CD14-positive monocyte (primary cell): ENCODE results near the gene MALL. TPM values are rescaled to one million over a fixed set of nuclear protein-coding genes. Genes with fewer than 3 reads are reported as not detected.
"Not testable (repeated sequence)": the region's sequence is repeated elsewhere in the genome, so short reads cannot be mapped to it uniquely, and the experiment has no call there.

Experiments
- DNase-seq, 3 donors: peaks; one replicate each; pipeline ENCODE4 v3.0.0-alpha.2; 2011 to 2022
- H2AFZ ChIP-seq: 2 replicates; pipeline ENCODE4 v1.6.0; 2012; ENCODE audit warnings: mild to moderate bottlenecking, low read depth, low read length, inconsistent platforms; ENCODE audit not compliant: insufficient read depth, poor library complexity, severe bottlenecking
- H3K27ac ChIP-seq, 2 donors: 1 replicate in 1 of 2; 2 replicates in 1 of 2; pipeline ENCODE4 v1.5.1; 2012 to 2013; ENCODE audit warnings: low read length in 2 of 2, control low read depth in 1 of 2, inconsistent platforms in 1 of 2, low read depth in 1 of 2, mild to moderate bottlenecking in 1 of 2
- H3K27me3 ChIP-seq, 2 donors: one replicate each; pipeline versions ENCODE4 v1.6.0 to v1.6.1; 2011 to 2013; ENCODE audit warnings: low read length in 2 of 2; ENCODE audit not compliant: control insufficient read depth in 2 of 2, insufficient read depth in 2 of 2
- H3K36me3 ChIP-seq, 2 donors: replicated peaks in 1 of 2; 1 replicate in 1 of 2; 2 replicates in 1 of 2; pipeline versions ENCODE4 v1.5.1 to v1.6.1; 2012 to 2013; ENCODE audit warnings: low read length in 2 of 2, control low read depth in 1 of 2, inconsistent platforms in 1 of 2, mild to moderate bottlenecking in 1 of 2; ENCODE audit not compliant: insufficient read depth in 2 of 2, control insufficient read depth in 1 of 2
- H3K4me1 ChIP-seq, 2 donors: 1 replicate in 1 of 2; 2 replicates in 1 of 2; pipeline versions ENCODE4 v1.5.1 to v1.6.1; 2012 to 2013; ENCODE audit warnings: low read length in 2 of 2, control low read depth in 1 of 2, inconsistent platforms in 1 of 2, mild to moderate bottlenecking in 1 of 2, moderate library complexity in 1 of 2; ENCODE audit not compliant: insufficient read depth in 2 of 2, control insufficient read depth in 1 of 2
- H3K4me2 ChIP-seq: replicated peaks from 2 replicates; pipeline ENCODE3; 2012; ENCODE audit warnings: low read length, moderate library complexity, mild to moderate bottlenecking; ENCODE audit not compliant: poor library complexity, severe bottlenecking; ENCODE audit errors: extremely low read depth
- H3K4me3 ChIP-seq, 3 experiments: fragments of 200-600 bp in 1 of 3; sonication (generic) in 1 of 3; replicated peaks in 1 of 3; 1 replicate in 2 of 3; 2 replicates in 1 of 3; pipeline ENCODE4 v1.5.1; 2011 to 2013; ENCODE audit warnings: low read length in 3 of 3, mild to moderate bottlenecking in 3 of 3, control low read depth in 2 of 3, low read depth in 2 of 3, inconsistent platforms in 1 of 3, moderate library complexity in 1 of 3
- H3K79me2 ChIP-seq: 2 replicates; pipeline ENCODE4 v1.6.0; 2012; ENCODE audit warnings: mild to moderate bottlenecking, control low read depth, inconsistent platforms, low read length, moderate library complexity; ENCODE audit not compliant: insufficient read depth
- H3K9ac ChIP-seq: 2 replicates; pipeline ENCODE4 v1.6.0; 2017; ENCODE audit warnings: low read length, mild to moderate bottlenecking; ENCODE audit not compliant: insufficient read depth, poor library complexity, severe bottlenecking
- H3K9me3 ChIP-seq, 2 donors: replicated peaks in 1 of 2; 1 replicate in 1 of 2; 2 replicates in 1 of 2; pipeline versions ENCODE4 v1.5.1 to v1.6.1; 2012 to 2013; ENCODE audit warnings: low read length in 2 of 2, control low read depth in 1 of 2; ENCODE audit not compliant: control insufficient read depth in 1 of 2, insufficient read depth in 1 of 2
- H4K20me1 ChIP-seq: 2 replicates; pipeline ENCODE4 v1.6.0; 2012; ENCODE audit warnings: mild to moderate bottlenecking, low read length, control low read depth, moderate library complexity; ENCODE audit not compliant: insufficient read depth
- H3K27ac Mint-ChIP-seq, 7 donors: one replicate each; pipeline ENCODE4 v1.8.0; 2020; ENCODE audit warnings: mild to moderate bottlenecking in 7 of 7, mixed read lengths in 7 of 7, moderate library complexity in 6 of 7, inconsistent platforms in 2 of 7
- H3K27me3 Mint-ChIP-seq, 3 donors: one replicate each; pipeline ENCODE4 v1.8.0; 2021 to 2022; ENCODE audit warnings: low read depth in 3 of 3, mild to moderate bottlenecking in 3 of 3, mixed read lengths in 3 of 3, moderate library complexity in 3 of 3, inconsistent platforms in 1 of 3
- H3K36me3 Mint-ChIP-seq, 2 donors: one replicate each; pipeline ENCODE4 v1.8.0; 2020; ENCODE audit warnings: mixed read lengths in 2 of 2, inconsistent platforms in 1 of 2, mild to moderate bottlenecking in 1 of 2
- H3K4me1 Mint-ChIP-seq: one replicate; pipeline ENCODE4 v1.8.0; 2020; ENCODE audit warnings: mild to moderate bottlenecking, mixed read lengths
- H3K4me3 Mint-ChIP-seq, 2 donors: one replicate each; pipeline ENCODE4 v1.8.0; 2020; ENCODE audit warnings: mild to moderate bottlenecking in 2 of 2, mixed read lengths in 2 of 2, moderate library complexity in 1 of 2
- H3K9me3 Mint-ChIP-seq, 7 donors: one replicate each; pipeline ENCODE4 v1.8.0; 2020 to 2022; ENCODE audit warnings: mixed read lengths in 7 of 7, mild to moderate bottlenecking in 6 of 7, moderate library complexity in 6 of 7, inconsistent platforms in 2 of 7
- CTCF ChIP-seq: fragments of 200-600 bp; IDR thresholded peaks from one replicate; pipeline ENCODE4 v1.8.0; 2022; ENCODE audit warnings: antibody characterized with exemption, mild to moderate bottlenecking
- WGBS: methylation state at CpG from one replicate; pipeline ENCODE4 v1.1.5; 2013; ENCODE audit warnings: missing lambda C conversion rate; ENCODE audit not compliant: insufficient coverage; 5-methylcytosine and 5-hydroxymethylcytosine counted together
- intact Hi-C, 2 donors: fragments of 100-400 bp; cut with micrococcal nuclease; formaldehyde crosslinking; loops; one replicate each; pipeline versions ENCODE4 v1.15.0 to v1.15.1; 2023
- polyA plus RNA-seq, 3 donors: library from polyadenylated mRNA; depleted of rRNA in 1 of 3; unstranded in 2 of 3; stranded (reverse) in 1 of 3; fragments of 300-500 nt in 2 of 3; fragments of >200 nt in 1 of 3; fragmentation: Illumina TruSeq in 2 of 3; gene quantifications; 1 replicate in 2 of 3; 2 replicates in 1 of 3; pipeline ENCODE4 v1.2.3, GENCODE V29; 2012 to 2021

The MALL gene
- polyA plus RNA-seq, 3 donors: 0.12 TPM; not detected in 2

GRCh38 chr2:110101901-110102803 is 13.5 kb downstream of the MALL start:
- Mint-ChIP-seq H3K9me3 (peaks cover 0 to 6% (median 0%) of the 10 kb centered on the region in 7 donors), H3K4me1 (peaks cover 16% of the 10 kb centered on the region), H3K36me3 (no peaks in the 10 kb centered on the region), H3K27ac (peak overlapping the region in 4 of 7 donors; percentile 10 to 66 (median 56)), H3K4me3 (no peak overlapping the region), H3K27me3 (peaks cover 7 to 20% (median 7%) of the 10 kb centered on the region in 3 donors)
- 80% methylated on average over 7 of the region's 9 CpGs for WGBS
- Histone ChIP-seq H3K27ac (no peak overlapping the region), H3K4me1 (peaks cover 11 to 22% of the 10 kb centered on the region in 2 donors), H3K27me3 (peaks cover 0 to 9% of the 10 kb centered on the region in 2 donors), H3K9me3 (no peaks in the 10 kb centered on the region), H3K79me2 (no peaks in the 10 kb centered on the region), H3K9ac (no peak overlapping the region), H3K4me2 (peak overlapping the region; percentile 66), H3K4me3 (no peak overlapping the region), H3K36me3 (no peaks in the 10 kb centered on the region), H4K20me1 (no peaks in the 10 kb centered on the region), H2AFZ (no peak overlapping the region)
- intact Hi-C loops: no loop called here
- TF ChIP-seq CTCF: no peak
- DNase-seq: peak in 2 of 3 donors; percentile 10 to 53

DNA sequence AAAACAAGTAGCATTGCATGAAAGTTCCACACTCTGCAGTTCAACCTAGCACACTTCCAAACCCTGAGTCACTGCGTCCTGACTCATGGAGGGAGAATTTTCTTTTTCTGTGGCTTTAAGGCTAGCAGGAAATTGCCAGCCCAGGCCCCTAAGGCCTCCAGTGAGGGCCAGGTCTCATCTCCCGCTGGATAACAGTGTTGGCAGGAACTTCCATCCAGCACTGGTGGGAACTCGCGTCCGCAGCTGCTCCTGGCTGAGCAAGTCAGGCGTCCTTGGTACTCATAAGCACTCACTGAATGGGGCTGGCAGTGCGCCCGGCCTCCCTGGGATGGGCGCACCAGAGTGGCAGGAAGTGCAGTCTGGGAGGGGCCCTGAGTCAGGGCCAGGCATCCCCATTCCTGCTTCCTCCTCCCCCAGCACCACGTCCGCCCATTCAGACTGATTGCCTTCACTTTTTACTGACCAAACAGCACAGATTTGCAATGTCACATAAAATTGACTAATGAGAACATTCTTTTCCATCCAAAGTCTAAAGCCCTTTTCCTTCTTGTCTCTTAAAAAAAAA is 14.3 kb downstream of the MALL start:
- Histone ChIP-seq H3K4me1 (peaks cover 11 to 22% of the 10 kb centered on the region in 2 donors), H3K79me2 (no peaks in the 10 kb centered on the region), H3K9ac (peak overlapping the region; percentile 15), H3K27ac (no peak overlapping the region), H3K4me2 (peak overlapping the region; percentile 66), H4K20me1 (no peaks in the 10 kb centered on the region), H3K36me3 (no peaks in the 10 kb centered on the region), H3K27me3 (peaks cover 0 to 6% of the 10 kb centered on the region in 2 donors), H3K9me3 (no peaks in the 10 kb centered on the region), H2AFZ (peak overlapping the region; percentile 59), H3K4me3 (peak overlapping the region in 1 of 3 experiments; percentile 42)
- H3K27me3 Mint-ChIP-seq: peaks cover 7 to 14% (median 8%) of the 10 kb centered on the region in 3 donors
- H3K4me3 Mint-ChIP-seq: peak overlapping the region; percentile 41 to 81
- intact Hi-C loops: no loop called here
- WGBS: 0% methylated on average over 10 of the region's 11 CpGs
- no peaks in the 10 kb centered on the region for H3K36me3 Mint-ChIP-seq
- peaks cover 0 to 2% (median 0%) of the 10 kb centered on the region in 7 donors for H3K9me3 Mint-ChIP-seq
- H3K4me1 Mint-ChIP-seq: peaks cover 16% of the 10 kb centered on the region
- H3K27ac Mint-ChIP-seq: peak overlapping the region in 6 of 7 donors; percentile 32 to 78 (median 58)
- peak; percentile 48 to 73 (median 50) for DNase-seq
- TF ChIP-seq CTCF: no peak

DNA sequence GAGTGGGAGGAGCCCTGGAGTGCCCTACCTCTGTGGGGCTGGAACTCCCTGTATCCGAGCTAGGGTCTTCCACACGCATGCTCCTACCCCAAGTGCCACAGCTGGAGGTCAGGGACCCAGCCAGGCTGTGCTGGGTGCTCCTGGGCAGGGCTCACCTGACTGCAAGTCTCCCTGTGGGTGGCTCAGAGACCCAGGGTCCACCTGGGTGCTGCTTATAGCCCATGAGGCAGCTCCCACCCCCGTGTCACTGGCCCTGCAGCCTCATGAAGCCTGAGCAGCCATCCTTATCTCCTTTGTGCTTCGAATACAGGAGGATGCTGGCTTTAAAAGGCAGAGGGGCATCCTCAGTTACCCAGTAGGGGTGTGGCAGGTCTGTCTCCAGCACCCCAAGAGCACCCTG is 14.7 kb downstream of the MALL start:
- H3K27me3 Mint-ChIP-seq, H3K27me3 ChIP-seq, DNase-seq, H3K27ac ChIP-seq, H3K36me3 Mint-ChIP-seq, H3K9me3 Mint-ChIP-seq, H3K36me3 ChIP-seq, H3K9me3 ChIP-seq, H3K79me2 ChIP-seq, H4K20me1 ChIP-seq, intact Hi-C loops: not testable (repeated sequence)
- H3K27ac Mint-ChIP-seq: peak overlapping the region in 2 of 7 donors; percentile 55 to 61
- peak overlapping the region in 1 of 3 experiments; percentile 42 for H3K4me3 ChIP-seq
- H2AFZ ChIP-seq: peak overlapping the region; percentile 59
- H3K4me1 Mint-ChIP-seq: peaks cover 16% of the 10 kb centered on the region
- H3K4me2 ChIP-seq: peak overlapping the region; percentile 66
- H3K9ac ChIP-seq: peak overlapping the region; percentile 15
- peak overlapping the region in 1 of 2 donors; percentile 81 for H3K4me3 Mint-ChIP-seq
- peaks cover 11 to 22% of the 10 kb centered on the region in 2 donors for H3K4me1 ChIP-seq
- WGBS: 83% methylated on average over 4 of the region's 4 CpGs
